Measurements from ENCODE around the gene ATXN10.

Gene ATXN10

GRCh38 chr22:45722006-45722405 lies 50.4 kb downstream of the ATXN10 start:
- H3K4me3 ChIP-seq (ENCODE audit: low read depth, low read length): no peak overlapping the region
- no peak for DNase-seq (ENCODE audit: low read depth)
- TF ChIP-seq MYC (IDR thresholded peaks at IDR 0.05; ENCODE audit: low read depth, low read length): no peak
- no peak for TF ChIP-seq CTCF (IDR thresholded peaks at IDR 0.05; ENCODE audit: low read depth, low read length)
- no peak for TF ChIP-seq MAX (IDR thresholded peaks at IDR 0.05; ENCODE audit: low read depth, low read length)

- no peak for DNase-seq (ENCODE audit: low read depth)
- no peak overlapping the region for H3K4me3 ChIP-seq (ENCODE audit: low read depth, low read length)
- TF ChIP-seq MYC (IDR thresholded peaks at IDR 0.05; ENCODE audit: low read depth, low read length): no peak
- no peak for TF ChIP-seq CTCF (IDR thresholded peaks at IDR 0.05; ENCODE audit: low read depth, low read length)
- no peak for TF ChIP-seq MAX (IDR thresholded peaks at IDR 0.05; ENCODE audit: low read depth, low read length)
- no peak for TF ChIP-seq POLR2A (IDR thresholded peaks at IDR 0.05; ENCODE audit: extremely low read depth, insufficient read length)
Observed at GRCh38 chr22:45726081-45726480, 54.4 kb downstream of the ATXN10 start.

- TF ChIP-seq MYC (IDR thresholded peaks at IDR 0.05; ENCODE audit: low read depth, low read length) (no peak), CTCF (IDR thresholded peaks at IDR 0.05; ENCODE audit: low read depth, low read length) (no peak), MAX (IDR thresholded peaks at IDR 0.05; ENCODE audit: low read depth, low read length) (no peak), POLR2A (IDR thresholded peaks at IDR 0.05; ENCODE audit: extremely low read depth, insufficient read length) (no peak)
- H3K4me3 ChIP-seq (ENCODE audit: low read depth, low read length): no peak overlapping the region
- no peak for DNase-seq (ENCODE audit: low read depth)
Observed at GRCh38 chr22:45731041-45731797, 59.6 kb downstream of the ATXN10 start.

- peak; percentile 20 for DNase-seq (ENCODE audit: low read depth)
- TF ChIP-seq CTCF (IDR thresholded peaks at IDR 0.05; ENCODE audit: low read depth, low read length) (peak; percentile 16), MYC (IDR thresholded peaks at IDR 0.05; ENCODE audit: low read depth, low read length) (no peak), POLR2A (IDR thresholded peaks at IDR 0.05; ENCODE audit: extremely low read depth, insufficient read length) (no peak)
- no peak overlapping the region for H3K4me3 ChIP-seq (ENCODE audit: low read depth, low read length)
Observed at GRCh38 chr22:45731798-45732495, 60.3 kb downstream of the ATXN10 start.

- no peak for DNase-seq (ENCODE audit: low read depth)
- no peak overlapping the region for H3K4me3 ChIP-seq (ENCODE audit: low read depth, low read length)
- TF ChIP-seq POLR2A (IDR thresholded peaks at IDR 0.05; ENCODE audit: extremely low read depth, insufficient read length): no peak
- TF ChIP-seq CTCF (IDR thresholded peaks at IDR 0.05; ENCODE audit: low read depth, low read length): no peak
- TF ChIP-seq MYC (IDR thresholded peaks at IDR 0.05; ENCODE audit: low read depth, low read length): no peak
- no peak for TF ChIP-seq MAX (IDR thresholded peaks at IDR 0.05; ENCODE audit: low read depth, low read length)
Observed at GRCh38 chr22:45735273-45735672, 63.6 kb downstream of the ATXN10 start.

Measured in NB4 (cell line).